GM12878 (cell line): ENCODE results near the gene PHLDB3. TPM values are rescaled to one million over a fixed set of nuclear protein-coding genes. Genes with fewer than 3 reads are reported as not detected.

Experiments used
- CTCF ChIP-seq, 3 experiments: IDR thresholded peaks in 2 of 3; conservative IDR thresholded peaks in 1 of 3; 2 replicates each; pipeline ENCODE4 v1.5.1; 2011; ENCODE audit warnings: low read depth in 3 of 3, low read length in 3 of 3, mild to moderate bottlenecking in 3 of 3, control low read depth in 2 of 3, moderate library complexity in 2 of 3, inconsistent platforms in 1 of 3, mixed read lengths in 1 of 3; ENCODE audit not compliant: control insufficient read depth in 2 of 3, insufficient read depth in 1 of 3; ENCODE audit errors: extremely low read depth in 1 of 3
- STAT3 ChIP-seq: IDR thresholded peaks from 2 replicates; pipeline ENCODE4 v1.6.1; 2011; ENCODE audit warnings: low read depth, low read length, improper control_type of control experiment
- ZNF384 ChIP-seq: IDR thresholded peaks from 2 replicates; pipeline ENCODE4 v1.6.1; 2012; ENCODE audit warnings: low read depth, mild to moderate bottlenecking, low read length, improper control_type of control experiment, borderline replicate concordance
- ZZZ3 ChIP-seq: IDR thresholded peaks from 2 replicates; pipeline ENCODE4 v1.6.1; 2011; ENCODE audit warnings: low read depth; ENCODE audit not compliant: control insufficient read depth, insufficient read length
- polyA plus RNA-seq, 11 experiments: library from polyadenylated mRNA; depleted of rRNA in 4 of 11; unstranded in 6 of 11; stranded (reverse) in 5 of 11; fragments of >200 nt; fragmentation: Nextera tagmentation in 4 of 11; fragmentation: Illumina TruSeq in 1 of 11; extraction: Ambion mirVana in 4 of 11; extraction: Trizol in 1 of 11; gene quantifications; 1 replicate in 1 of 11; 2 replicates in 10 of 11; pipeline versions ENCODE4 v1.2.1 to v1.2.3, GENCODE V29; 2011 to 2016; ENCODE audit warnings: inconsistent platforms in 2 of 11, missing spikeins in 2 of 11, low read depth in 1 of 11
- total RNA-seq, 4 experiments: library from RNA; depleted of rRNA in 3 of 4; stranded (reverse); fragments of >200 nt in 3 of 4; fragmentation: Illumina TruSeq in 1 of 4; extraction: Trizol in 1 of 4; gene quantifications; 2 replicates each; pipeline versions ENCODE4 v1.2.1 to v1.2.3, GENCODE V29; 2013 to 2021
- TF ChIP-seq, protein P1 (sequence below): fragments of 450-650 bp; IDR thresholded peaks from 2 replicates; pipeline ENCODE4 v1.6.1; 2014; ENCODE audit warnings: mild to moderate bottlenecking
- TF ChIP-seq, protein P2 (sequence below): fragments of 450-650 bp; IDR thresholded peaks from 2 replicates; pipeline ENCODE4 v1.6.1; 2017; ENCODE audit warnings: mild to moderate bottlenecking, low read depth, inconsistent platforms; ENCODE audit not compliant: poor library complexity, severe bottlenecking
- TF ChIP-seq, protein P3 (sequence below): fragments of 450-650 bp; IDR thresholded peaks from 2 replicates; pipeline ENCODE4 v1.6.1; 2017; ENCODE audit warnings: mild to moderate bottlenecking, moderate library complexity

The PHLDB3 gene
- total and polyA plus RNA-seq, 10 of the 15 experiments (the other 5 are each of a cell fraction or from before 2014, with no cell fraction given) = 0.13 to 13.0 (median 5.5) TPM

- TF ChIP-seq, protein P1, sequence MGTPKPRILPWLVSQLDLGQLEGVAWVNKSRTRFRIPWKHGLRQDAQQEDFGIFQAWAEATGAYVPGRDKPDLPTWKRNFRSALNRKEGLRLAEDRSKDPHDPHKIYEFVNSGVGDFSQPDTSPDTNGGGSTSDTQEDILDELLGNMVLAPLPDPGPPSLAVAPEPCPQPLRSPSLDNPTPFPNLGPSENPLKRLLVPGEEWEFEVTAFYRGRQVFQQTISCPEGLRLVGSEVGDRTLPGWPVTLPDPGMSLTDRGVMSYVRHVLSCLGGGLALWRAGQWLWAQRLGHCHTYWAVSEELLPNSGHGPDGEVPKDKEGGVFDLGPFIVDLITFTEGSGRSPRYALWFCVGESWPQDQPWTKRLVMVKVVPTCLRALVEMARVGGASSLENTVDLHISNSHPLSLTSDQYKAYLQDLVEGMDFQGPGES = no peak
- TF ChIP-seq ZZZ3 (no peak), STAT3 (no peak), ZNF384 (no peak), CTCF (IDR thresholded peaks at IDR 0.05 in 2 of 3, conservative IDR thresholded peaks at IDR 0.05 in 1 of 3; ENCODE audit: control insufficient read depth in 2 of 3, extremely low read depth in 1 of 3, insufficient read depth in 1 of 3, low read depth in 3 of 3, low read length in 3 of 3) (no peak)
- TF ChIP-seq, protein P2, sequence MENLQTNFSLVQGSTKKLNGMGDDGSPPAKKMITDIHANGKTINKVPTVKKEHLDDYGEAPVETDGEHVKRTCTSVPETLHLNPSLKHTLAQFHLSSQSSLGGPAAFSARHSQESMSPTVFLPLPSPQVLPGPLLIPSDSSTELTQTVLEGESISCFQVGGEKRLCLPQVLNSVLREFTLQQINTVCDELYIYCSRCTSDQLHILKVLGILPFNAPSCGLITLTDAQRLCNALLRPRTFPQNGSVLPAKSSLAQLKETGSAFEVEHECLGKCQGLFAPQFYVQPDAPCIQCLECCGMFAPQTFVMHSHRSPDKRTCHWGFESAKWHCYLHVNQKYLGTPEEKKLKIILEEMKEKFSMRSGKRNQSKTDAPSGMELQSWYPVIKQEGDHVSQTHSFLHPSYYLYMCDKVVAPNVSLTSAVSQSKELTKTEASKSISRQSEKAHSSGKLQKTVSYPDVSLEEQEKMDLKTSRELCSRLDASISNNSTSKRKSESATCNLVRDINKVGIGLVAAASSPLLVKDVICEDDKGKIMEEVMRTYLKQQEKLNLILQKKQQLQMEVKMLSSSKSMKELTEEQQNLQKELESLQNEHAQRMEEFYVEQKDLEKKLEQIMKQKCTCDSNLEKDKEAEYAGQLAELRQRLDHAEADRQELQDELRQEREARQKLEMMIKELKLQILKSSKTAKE = no peak
- TF ChIP-seq, protein P3, sequence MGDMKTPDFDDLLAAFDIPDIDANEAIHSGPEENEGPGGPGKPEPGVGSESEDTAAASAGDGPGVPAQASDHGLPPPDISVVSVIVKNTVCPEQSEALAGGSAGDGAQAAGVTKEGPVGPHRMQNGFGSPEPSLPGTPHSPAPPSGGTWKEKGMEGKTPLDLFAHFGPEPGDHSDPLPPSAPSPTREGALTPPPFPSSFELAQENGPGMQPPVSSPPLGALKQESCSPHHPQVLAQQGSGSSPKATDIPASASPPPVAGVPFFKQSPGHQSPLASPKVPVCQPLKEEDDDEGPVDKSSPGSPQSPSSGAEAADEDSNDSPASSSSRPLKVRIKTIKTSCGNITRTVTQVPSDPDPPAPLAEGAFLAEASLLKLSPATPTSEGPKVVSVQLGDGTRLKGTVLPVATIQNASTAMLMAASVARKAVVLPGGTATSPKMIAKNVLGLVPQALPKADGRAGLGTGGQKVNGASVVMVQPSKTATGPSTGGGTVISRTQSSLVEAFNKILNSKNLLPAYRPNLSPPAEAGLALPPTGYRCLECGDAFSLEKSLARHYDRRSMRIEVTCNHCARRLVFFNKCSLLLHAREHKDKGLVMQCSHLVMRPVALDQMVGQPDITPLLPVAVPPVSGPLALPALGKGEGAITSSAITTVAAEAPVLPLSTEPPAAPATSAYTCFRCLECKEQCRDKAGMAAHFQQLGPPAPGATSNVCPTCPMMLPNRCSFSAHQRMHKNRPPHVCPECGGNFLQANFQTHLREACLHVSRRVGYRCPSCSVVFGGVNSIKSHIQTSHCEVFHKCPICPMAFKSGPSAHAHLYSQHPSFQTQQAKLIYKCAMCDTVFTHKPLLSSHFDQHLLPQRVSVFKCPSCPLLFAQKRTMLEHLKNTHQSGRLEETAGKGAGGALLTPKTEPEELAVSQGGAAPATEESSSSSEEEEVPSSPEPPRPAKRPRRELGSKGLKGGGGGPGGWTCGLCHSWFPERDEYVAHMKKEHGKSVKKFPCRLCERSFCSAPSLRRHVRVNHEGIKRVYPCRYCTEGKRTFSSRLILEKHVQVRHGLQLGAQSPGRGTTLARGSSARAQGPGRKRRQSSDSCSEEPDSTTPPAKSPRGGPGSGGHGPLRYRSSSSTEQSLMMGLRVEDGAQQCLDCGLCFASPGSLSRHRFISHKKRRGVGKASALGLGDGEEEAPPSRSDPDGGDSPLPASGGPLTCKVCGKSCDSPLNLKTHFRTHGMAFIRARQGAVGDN = no peak
- TF ChIP-seq, all 136 proteins: peak for 0
Measured at GRCh38 chr19:43454031-43454430, 50.5 kb downstream of the PHLDB3 start (continued).
